Measurements from ENCODE around the gene BCL2. TPM values are rescaled to one million over a fixed set of nuclear protein-coding genes. Genes with fewer than 3 reads are reported as not detected.

BCL2 gene
- total RNA-seq, 1 donor from 2014 or later = 18.7 TPM

GRCh38 chr18:63311118-63312018 lies 8.2 kb downstream of the BCL2 start:
- no peak for DNase-seq (ENCODE audit: extremely low spot score in 2 of 2)
- Histone ChIP-seq H3K27ac (peak overlapping the region; percentile 6), H3K27me3 (no peaks in the 10 kb centered on the region), H3K36me3 (no peaks in the 10 kb centered on the region), H3K9me3 (no peaks in the 10 kb centered on the region), H3K4me3 (no peak overlapping the region), H3K4me1 (peaks cover 53% of the 10 kb centered on the region)
- no peak for TF ChIP-seq POLR2A (IDR thresholded peaks at IDR 0.05)
- TF ChIP-seq CTCF (IDR thresholded peaks at IDR 0.05) = no peak
- no peak for TF ChIP-seq POLR2AphosphoS5 (IDR thresholded peaks at IDR 0.05; ENCODE audit: insufficient read depth in 1 of 2, low read depth in 1 of 2)
- intact Hi-C loops (cut with DNase I) = loop anchor here (10.0 kb wide), 1 partner anchor 47 kb away; no protein-coding TSS in a partner anchor

GRCh38 chr18:63309422-63309821 lies 10.1 kb downstream of the BCL2 start:
- no peak overlapping the region for H3K27ac ChIP-seq

GRCh38 chr18:63307551-63308200 lies 11.9 kb downstream of the BCL2 start:
- Histone ChIP-seq H3K4me3 (no peak overlapping the region), H3K9me3 (no peaks in the 10 kb centered on the region), H3K4me1 (peaks cover 46% of the 10 kb centered on the region), H3K27me3 (no peaks in the 10 kb centered on the region), H3K27ac (no peak overlapping the region), H3K36me3 (no peaks in the 10 kb centered on the region)
- intact Hi-C loops (cut with DNase I) = no loop called here
- TF ChIP-seq POLR2A (IDR thresholded peaks at IDR 0.05) = no peak
- TF ChIP-seq POLR2AphosphoS5 (IDR thresholded peaks at IDR 0.05; ENCODE audit: insufficient read depth in 1 of 2, low read depth in 1 of 2) = no peak
- no peak for TF ChIP-seq CTCF (IDR thresholded peaks at IDR 0.05)
- no peak for DNase-seq (ENCODE audit: extremely low spot score in 2 of 2)

More at GRCh38 chr18:63309422-63309821, 10.1 kb downstream of the BCL2 start:
- no peak for DNase-seq (ENCODE audit: extremely low spot score in 2 of 2)
- no peaks in the 10 kb centered on the region for H3K9me3 ChIP-seq
- TF ChIP-seq POLR2AphosphoS5 (IDR thresholded peaks at IDR 0.05; ENCODE audit: insufficient read depth in 1 of 2, low read depth in 1 of 2) (no peak), POLR2A (IDR thresholded peaks at IDR 0.05) (no peak), CTCF (IDR thresholded peaks at IDR 0.05) (no peak)
- H3K4me3 ChIP-seq = no peak overlapping the region
- H3K27me3 ChIP-seq = no peaks in the 10 kb centered on the region
- H3K36me3 ChIP-seq = no peaks in the 10 kb centered on the region
- H3K4me1 ChIP-seq = peaks cover 45% of the 10 kb centered on the region
- intact Hi-C loops (cut with DNase I) = no loop called here

- Histone ChIP-seq H3K27me3 (no peaks in the 10 kb centered on the region), H3K27ac (no peak overlapping the region), H3K36me3 (no peaks in the 10 kb centered on the region), H3K4me3 (no peak overlapping the region), H3K9me3 (no peaks in the 10 kb centered on the region), H3K4me1 (peaks cover 44% of the 10 kb centered on the region)
- intact Hi-C loops (cut with DNase I) = no loop called here
- no peak for TF ChIP-seq POLR2AphosphoS5 (IDR thresholded peaks at IDR 0.05; ENCODE audit: insufficient read depth in 1 of 2, low read depth in 1 of 2)
- no peak for TF ChIP-seq POLR2A (IDR thresholded peaks at IDR 0.05)
- TF ChIP-seq CTCF (IDR thresholded peaks at IDR 0.05) = no peak
- DNase-seq (ENCODE audit: extremely low spot score in 2 of 2) = no peak
Observed at GRCh38 chr18:63306819-63307550, 12.6 kb downstream of the BCL2 start.
